ENCODE measurements around the gene HIGD1C.
"Not testable (repeated sequence)": the region's sequence is repeated elsewhere in the genome, so short reads cannot be mapped to it uniquely, and the experiment has no call there.

HIGD1C gene

DNA sequence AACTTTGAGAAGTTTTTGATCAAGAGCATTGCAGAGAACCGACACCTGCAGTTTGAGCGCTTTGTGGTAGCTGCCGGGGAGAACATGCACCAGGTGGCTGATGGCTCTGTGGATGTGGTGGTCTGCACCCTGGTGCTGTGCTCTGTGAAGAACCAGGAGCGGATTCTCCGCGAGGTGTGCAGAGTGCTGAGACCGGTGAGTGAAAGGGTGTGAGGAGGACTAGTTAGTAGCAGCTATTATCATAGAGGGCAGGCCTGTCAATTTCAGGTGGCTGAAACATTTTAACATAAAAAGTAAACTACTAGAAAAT is 27.0 kb upstream of the HIGD1C start:
- no peak overlapping the region for H3K27ac ChIP-seq
- in situ Hi-C loops (cut with HindIII; ENCODE audit: low pct_ligation_motif_present, low sequenced_read_pairs) = no loop called here
- TF ChIP-seq, protein P1, sequence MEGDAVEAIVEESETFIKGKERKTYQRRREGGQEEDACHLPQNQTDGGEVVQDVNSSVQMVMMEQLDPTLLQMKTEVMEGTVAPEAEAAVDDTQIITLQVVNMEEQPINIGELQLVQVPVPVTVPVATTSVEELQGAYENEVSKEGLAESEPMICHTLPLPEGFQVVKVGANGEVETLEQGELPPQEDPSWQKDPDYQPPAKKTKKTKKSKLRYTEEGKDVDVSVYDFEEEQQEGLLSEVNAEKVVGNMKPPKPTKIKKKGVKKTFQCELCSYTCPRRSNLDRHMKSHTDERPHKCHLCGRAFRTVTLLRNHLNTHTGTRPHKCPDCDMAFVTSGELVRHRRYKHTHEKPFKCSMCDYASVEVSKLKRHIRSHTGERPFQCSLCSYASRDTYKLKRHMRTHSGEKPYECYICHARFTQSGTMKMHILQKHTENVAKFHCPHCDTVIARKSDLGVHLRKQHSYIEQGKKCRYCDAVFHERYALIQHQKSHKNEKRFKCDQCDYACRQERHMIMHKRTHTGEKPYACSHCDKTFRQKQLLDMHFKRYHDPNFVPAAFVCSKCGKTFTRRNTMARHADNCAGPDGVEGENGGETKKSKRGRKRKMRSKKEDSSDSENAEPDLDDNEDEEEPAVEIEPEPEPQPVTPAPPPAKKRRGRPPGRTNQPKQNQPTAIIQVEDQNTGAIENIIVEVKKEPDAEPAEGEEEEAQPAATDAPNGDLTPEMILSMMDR (IDR thresholded peaks at IDR 0.05; ENCODE audit: low read depth, low read length, missing control alignments) = no peak

DNA sequence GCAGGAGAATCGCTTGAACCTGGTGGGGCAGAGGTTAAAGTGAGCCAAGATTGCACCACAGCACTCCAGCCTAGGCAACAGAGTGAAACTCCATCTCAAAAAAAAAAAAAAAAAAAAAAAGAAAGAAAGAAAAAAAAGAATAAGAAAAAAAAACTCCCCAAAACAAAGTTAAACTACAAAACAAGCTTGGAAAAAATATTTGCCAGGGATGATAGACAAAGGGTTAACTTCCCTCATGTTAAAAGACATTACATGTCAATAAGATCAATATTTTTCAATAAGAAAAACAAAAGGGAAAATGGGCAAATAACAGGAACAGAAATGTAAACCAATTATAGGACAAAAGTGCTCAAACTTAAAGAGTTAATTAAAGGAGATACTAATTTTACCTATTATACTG is 26.4 kb upstream of the HIGD1C start:
- in situ Hi-C loops (cut with HindIII; ENCODE audit: low pct_ligation_motif_present, low sequenced_read_pairs) = no loop called here
- DNase-seq = no peak
- Histone ChIP-seq H3K27ac (no peak overlapping the region), H3K27me3 (replicated peaks) (no peaks in the 10 kb centered on the region), H3K36me3 (replicated peaks) (no peaks in the 10 kb centered on the region), H3K4me3 (ENCODE audit: low read depth, low read length) (no peak overlapping the region)
- TF ChIP-seq, protein P1 (IDR thresholded peaks at IDR 0.05; ENCODE audit: low read depth, low read length, missing control alignments) = no peak

More for the DNA sequence above, 27.0 kb upstream of the HIGD1C start:
- DNase-seq = no peak
- no peaks in the 10 kb centered on the region for H3K27me3 ChIP-seq (replicated peaks)
- peak overlapping the region; percentile 48 for H3K4me3 ChIP-seq (ENCODE audit: low read depth, low read length)
- no peaks in the 10 kb centered on the region for H3K36me3 ChIP-seq (replicated peaks)

GRCh38 chr12:50926415-50926814 is 25.9 kb upstream of the HIGD1C start:
- TF ChIP-seq, protein P1 (IDR thresholded peaks at IDR 0.05; ENCODE audit: low read depth, low read length, missing control alignments) = no peak
- Histone ChIP-seq H3K4me3 (ENCODE audit: low read depth, low read length) (no peak overlapping the region), H3K27me3 (replicated peaks) (no peaks in the 10 kb centered on the region), H3K27ac (no peak overlapping the region), H3K36me3 (replicated peaks) (no peaks in the 10 kb centered on the region)
- DNase-seq = no peak
- in situ Hi-C loops (cut with HindIII; ENCODE audit: low pct_ligation_motif_present, low sequenced_read_pairs) = no loop called here

DNA sequence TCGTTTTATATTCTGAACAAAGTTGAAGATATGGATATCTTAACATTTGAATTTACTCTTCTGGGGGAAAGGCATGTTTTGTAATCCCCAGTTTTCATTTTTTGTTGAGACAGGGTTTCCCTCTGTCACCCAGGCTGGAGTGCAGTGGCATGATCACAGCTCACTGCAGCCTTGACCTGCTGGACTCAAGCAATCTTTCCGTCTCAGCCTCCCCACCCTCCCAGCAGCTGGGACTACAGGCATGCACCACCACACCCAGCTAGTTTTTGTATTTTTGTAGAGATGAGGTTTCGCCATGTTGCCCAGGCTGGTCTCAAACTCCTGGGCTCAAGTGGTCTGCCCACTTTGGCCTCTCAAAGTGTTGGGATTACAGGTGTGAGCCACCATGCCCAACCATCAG is 25.4 kb upstream of the HIGD1C start:
- in situ Hi-C loops (cut with HindIII; ENCODE audit: low pct_ligation_motif_present, low sequenced_read_pairs); DNase-seq; H3K27ac ChIP-seq; H3K36me3 ChIP-seq (replicated peaks); H3K27me3 ChIP-seq (replicated peaks); H3K4me3 ChIP-seq (ENCODE audit: low read depth, low read length): not testable (repeated sequence)

GRCh38 chr12:50927356-50927755 is 25.0 kb upstream of the HIGD1C start:
- TF ChIP-seq, protein P1 (IDR thresholded peaks at IDR 0.05; ENCODE audit: low read depth, low read length, missing control alignments) = no peak
- DNase-seq = no peak
- Histone ChIP-seq H3K27me3 (replicated peaks) (no peaks in the 10 kb centered on the region), H3K36me3 (replicated peaks) (no peaks in the 10 kb centered on the region), H3K4me3 (ENCODE audit: low read depth, low read length) (no peak overlapping the region), H3K27ac (no peak overlapping the region)
- in situ Hi-C loops (cut with HindIII; ENCODE audit: low pct_ligation_motif_present, low sequenced_read_pairs) = no loop called here

DNA sequence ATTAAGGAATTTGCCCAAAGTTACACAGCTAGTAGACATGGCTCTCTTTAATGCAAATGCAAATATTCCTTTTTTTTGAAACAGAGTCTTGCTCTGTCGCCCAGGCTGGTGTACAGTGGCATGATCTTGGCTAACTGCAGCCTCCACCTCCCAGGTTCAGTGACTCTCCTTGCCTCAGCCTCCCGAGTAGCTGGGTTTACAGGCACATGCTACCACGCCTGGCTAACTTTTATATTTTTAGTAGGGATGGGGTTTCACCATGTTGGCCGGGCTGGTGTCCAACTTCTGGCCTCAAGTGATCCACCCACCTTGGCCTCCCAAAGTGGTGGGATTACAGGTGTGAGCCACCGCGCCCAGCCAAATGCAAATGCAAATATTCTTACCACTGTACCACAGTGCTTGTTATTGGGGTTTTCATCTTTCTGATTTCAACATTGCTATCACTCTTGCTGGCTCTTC is 24.5 kb upstream of the HIGD1C start:
- H3K27me3 ChIP-seq (replicated peaks) = no peaks in the 10 kb centered on the region
- TF ChIP-seq, protein P1 (IDR thresholded peaks at IDR 0.05; ENCODE audit: low read depth, low read length, missing control alignments) = no peak
- no peak overlapping the region for H3K27ac ChIP-seq
- in situ Hi-C loops (cut with HindIII; ENCODE audit: low pct_ligation_motif_present, low sequenced_read_pairs) = no loop called here
- no peak for DNase-seq
- no peak overlapping the region for H3K4me3 ChIP-seq (ENCODE audit: low read depth, low read length)
- H3K36me3 ChIP-seq (replicated peaks) = no peaks in the 10 kb centered on the region
